ENCODE data around the gene ELMOD3.
A peak's percentile ranks its signal among the peaks of the same experiment; 100 is the strongest.
"Not testable (repeated sequence)": the region's sequence is repeated elsewhere in the genome, so short reads cannot be mapped to it uniquely, and the experiment has no call there.

The ELMOD3 gene

GRCh38 chr2:85327822-85328617 lies 26.5 kb upstream of the ELMOD3 start, which contains the start of gene TGOLN2:
Gene TGOLN2 (minus strand): TSS chr2:85327989. CDS start chr2:85327962, 27 bp downstream.
- 0 out of 2 replicates have a peak, but pooled peaks cover 9% of the 10 kb centered on the region for H3K36me3 ChIP-seq (replicated peaks; ENCODE audit: insufficient read depth, low read length)
- H3K27ac ChIP-seq (ENCODE audit: low read length): peak within 1 kb of the TSS; percentile 96
- peaks cover 17% of the 10 kb centered on the region for H4K20me1 ChIP-seq (ENCODE audit: insufficient read depth, low read length)
- peak; percentile 95 for DNase-seq
- H3K4me1 ChIP-seq (ENCODE audit: low read length): peaks cover 16% of the 10 kb centered on the region
- peak within 1 kb of the TSS; percentile 98 for H3K4me3 ChIP-seq (ENCODE audit: low read length)
- peaks cover 49% of the 10 kb centered on the region for H3K79me2 ChIP-seq (ENCODE audit: low read length)
- H2AFZ ChIP-seq (ENCODE audit: low read length): peak within 1 kb of the TSS; percentile 92
- H3K4me2 ChIP-seq (ENCODE audit: low read depth, low read length): peak within 1 kb of the TSS; percentile 97
- no peak for TF ChIP-seq EZH2 (optimal IDR thresholded peaks at IDR 0.05; ENCODE audit: low read depth, low read length)
- no peak for TF ChIP-seq CTCF (IDR thresholded peaks at IDR 0.05; ENCODE audit: low read length)
- TF ChIP-seq EZH2phosphoT487 (IDR thresholded peaks at IDR 0.05; ENCODE audit: low read length): no peak
- peak within 1 kb of the TSS; percentile 98 for H3K9ac ChIP-seq (ENCODE audit: low read length)
- no peaks in the 10 kb centered on the region for H3K9me2 ChIP-seq (replicated peaks; ENCODE audit: insufficient read depth, low read length)
- H3K27me3 ChIP-seq (replicated peaks; ENCODE audit: insufficient read depth, low read length): no peaks in the 10 kb centered on the region
- H3F3A ChIP-seq (ENCODE audit: insufficient read depth, low read length): peaks cover 18% of the 10 kb centered on the region; the same call in 1 of the 2 replicates
- no peaks in the 10 kb centered on the region for H3K9me3 ChIP-seq (replicated peaks; ENCODE audit: insufficient read depth, low read length)

- Histone ChIP-seq H2AFZ (ENCODE audit: low read length) (no peak overlapping the region), H4K20me1 (ENCODE audit: insufficient read depth, low read length) (peaks cover 17% of the 10 kb centered on the region), H3K4me2 (ENCODE audit: low read depth, low read length) (no peak overlapping the region), H3F3A (ENCODE audit: insufficient read depth, low read length) (peaks cover 18% of the 10 kb centered on the region; the same call in 1 of the 2 replicates), H3K36me3 (replicated peaks; ENCODE audit: insufficient read depth, low read length) (0 out of 2 replicates have a peak, but pooled peaks cover 9% of the 10 kb centered on the region), H3K27ac (ENCODE audit: low read length) (no peak overlapping the region), H3K27me3 (replicated peaks; ENCODE audit: insufficient read depth, low read length) (no peaks in the 10 kb centered on the region), H3K9me3 (replicated peaks; ENCODE audit: insufficient read depth, low read length) (no peaks in the 10 kb centered on the region), H3K79me2 (ENCODE audit: low read length) (peaks cover 37% of the 10 kb centered on the region), H3K4me3 (ENCODE audit: low read length) (no peak overlapping the region), H3K9me2 (replicated peaks; ENCODE audit: insufficient read depth, low read length) (no peaks in the 10 kb centered on the region), H3K4me1 (ENCODE audit: low read length) (peaks cover 16% of the 10 kb centered on the region), H3K9ac (ENCODE audit: low read length) (peak overlapping the region; percentile 98; the same call in 1 of the 2 replicates)
- no peak for DNase-seq
- TF ChIP-seq EZH2phosphoT487 (IDR thresholded peaks at IDR 0.05; ENCODE audit: low read length): no peak
- no peak for TF ChIP-seq CTCF (IDR thresholded peaks at IDR 0.05; ENCODE audit: low read length)
- TF ChIP-seq EZH2 (optimal IDR thresholded peaks at IDR 0.05; ENCODE audit: low read depth, low read length): no peak
Observed at GRCh38 chr2:85329181-85329651, 25.4 kb upstream of the ELMOD3 start.

GRCh38 chr2:85329701-85330100 lies 24.9 kb upstream of the ELMOD3 start:
- not testable (repeated sequence) for H3K9ac ChIP-seq (ENCODE audit: low read length); H3K27ac ChIP-seq (ENCODE audit: low read length); H2AFZ ChIP-seq (ENCODE audit: low read length); H3K4me2 ChIP-seq (ENCODE audit: low read depth, low read length); H3K36me3 ChIP-seq (replicated peaks; ENCODE audit: insufficient read depth, low read length); H3K9me2 ChIP-seq (replicated peaks; ENCODE audit: insufficient read depth, low read length); DNase-seq; H3K9me3 ChIP-seq (replicated peaks; ENCODE audit: insufficient read depth, low read length); H3K4me3 ChIP-seq (ENCODE audit: low read length); H3K27me3 ChIP-seq (replicated peaks; ENCODE audit: insufficient read depth, low read length)
- peaks cover 11% of the 10 kb centered on the region for H3K4me1 ChIP-seq (ENCODE audit: low read length)
- H3F3A ChIP-seq (ENCODE audit: insufficient read depth, low read length): peaks cover 18% of the 10 kb centered on the region; the same call in 1 of the 2 replicates
- H3K79me2 ChIP-seq (ENCODE audit: low read length): peaks cover 32% of the 10 kb centered on the region
- peaks cover 16% of the 10 kb centered on the region for H4K20me1 ChIP-seq (ENCODE audit: insufficient read depth, low read length)
